ENCODE results near the gene GPR89A. TPM values are rescaled to one million over a fixed set of nuclear protein-coding genes. Genes with fewer than 3 reads are reported as not detected.
"Not testable (repeated sequence)": the region's sequence is repeated elsewhere in the genome, so short reads cannot be mapped to it uniquely, and the experiment has no call there.

Gene GPR89A
- total and polyA plus RNA-seq, 2 donors (not counting 1 experiment from before 2014, with no cell fraction given): 23.6 to 25.4 TPM

DNA sequence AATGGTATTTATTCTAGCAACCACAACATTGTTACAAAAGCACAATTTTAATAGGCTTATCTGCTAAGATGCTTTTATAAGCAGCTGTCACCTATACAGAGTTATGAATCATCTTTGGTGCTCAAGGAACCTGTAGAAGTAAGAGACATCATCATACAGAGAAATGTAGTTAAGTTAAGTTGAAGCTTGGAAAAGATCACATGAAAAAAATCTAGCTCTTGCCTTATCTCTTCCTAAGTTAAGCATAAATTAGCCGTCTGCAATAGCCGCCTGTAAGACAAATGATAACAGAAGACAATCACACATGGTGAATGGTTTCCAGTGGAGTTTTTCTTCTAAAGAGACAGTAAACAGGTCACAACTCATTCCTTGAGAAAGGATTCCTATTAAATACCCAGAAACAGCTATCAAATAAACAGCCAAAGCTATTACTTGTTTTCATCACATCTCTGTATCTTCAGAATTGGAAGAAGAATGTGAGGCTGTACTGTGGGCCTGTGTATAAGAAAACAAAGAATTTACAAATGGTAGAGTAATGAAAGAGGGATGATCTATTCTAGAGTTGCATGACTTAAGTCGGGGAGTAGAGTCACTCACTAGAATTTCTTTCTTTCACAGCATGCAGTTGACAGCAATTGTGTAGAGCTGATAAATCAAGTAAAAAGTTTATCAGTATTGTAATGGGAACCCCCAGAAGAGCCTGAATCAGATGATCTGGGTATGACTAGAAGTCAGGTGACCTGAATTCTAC is 63.4 kb downstream of the GPR89A start:
- H3K79me2 ChIP-seq (ENCODE audit: control insufficient read depth, insufficient read depth, low read length); H3K4me2 ChIP-seq (ENCODE audit: extremely low read depth, insufficient read depth, low read length); H3K9me3 ChIP-seq (ENCODE audit: control insufficient read depth, insufficient read depth, low read depth, low read length); DNase-seq (ENCODE audit: low read depth in 2 of 2); H3K36me3 ChIP-seq (ENCODE audit: control insufficient read depth, insufficient read depth, low read length); H3K4me1 ChIP-seq (ENCODE audit: control insufficient read depth, extremely low read depth, insufficient read depth, low read length); H3K9ac ChIP-seq (ENCODE audit: insufficient read depth, low read length); H2AFZ ChIP-seq (ENCODE audit: low read length); H3K27ac ChIP-seq (ENCODE audit: insufficient read depth, low read length); H3K27me3 ChIP-seq (ENCODE audit: control insufficient read depth, insufficient read depth, low read length); H3K4me3 ChIP-seq (replicated peaks in 1 of 4; ENCODE audit: control extremely low read depth in 1 of 4, insufficient read depth in 1 of 4, low read depth in 3 of 4, low read length in 4 of 4); H4K20me1 ChIP-seq (ENCODE audit: control insufficient read depth, extremely low read depth, insufficient read depth, low read length): not testable (repeated sequence)

DNA sequence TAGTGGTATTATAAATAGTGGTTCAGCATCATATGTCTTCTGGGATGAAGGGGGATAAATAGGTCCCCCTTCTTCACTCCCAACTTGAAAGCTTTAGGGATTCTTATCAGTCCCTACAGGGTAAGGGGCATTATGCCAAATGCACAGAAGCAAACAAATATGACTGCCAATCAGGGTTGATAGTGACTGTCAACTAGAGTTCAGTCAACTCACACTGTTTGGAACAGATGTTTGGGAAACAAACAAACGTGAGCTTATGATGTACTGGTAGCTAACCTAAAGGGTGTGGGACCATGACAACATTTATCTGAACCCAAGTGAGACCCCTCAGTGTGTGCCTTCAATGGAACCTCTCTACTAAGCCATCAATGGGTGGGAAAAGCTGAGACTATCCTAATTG is 65.4 kb downstream of the GPR89A start:
- H2AFZ ChIP-seq (ENCODE audit: low read length); H3K36me3 ChIP-seq (ENCODE audit: control insufficient read depth, insufficient read depth, low read length); H3K4me1 ChIP-seq (ENCODE audit: control insufficient read depth, extremely low read depth, insufficient read depth, low read length); H3K27me3 ChIP-seq (ENCODE audit: control insufficient read depth, insufficient read depth, low read length); H3K27ac ChIP-seq (ENCODE audit: insufficient read depth, low read length); H3K9me3 ChIP-seq (ENCODE audit: control insufficient read depth, insufficient read depth, low read depth, low read length); H3K4me2 ChIP-seq (ENCODE audit: extremely low read depth, insufficient read depth, low read length); H3K9ac ChIP-seq (ENCODE audit: insufficient read depth, low read length); H3K79me2 ChIP-seq (ENCODE audit: control insufficient read depth, insufficient read depth, low read length); H4K20me1 ChIP-seq (ENCODE audit: control insufficient read depth, extremely low read depth, insufficient read depth, low read length); DNase-seq (ENCODE audit: low read depth in 2 of 2); H3K4me3 ChIP-seq (replicated peaks in 1 of 4; ENCODE audit: control extremely low read depth in 1 of 4, insufficient read depth in 1 of 4, low read depth in 3 of 4, low read length in 4 of 4): not testable (repeated sequence)

DNA sequence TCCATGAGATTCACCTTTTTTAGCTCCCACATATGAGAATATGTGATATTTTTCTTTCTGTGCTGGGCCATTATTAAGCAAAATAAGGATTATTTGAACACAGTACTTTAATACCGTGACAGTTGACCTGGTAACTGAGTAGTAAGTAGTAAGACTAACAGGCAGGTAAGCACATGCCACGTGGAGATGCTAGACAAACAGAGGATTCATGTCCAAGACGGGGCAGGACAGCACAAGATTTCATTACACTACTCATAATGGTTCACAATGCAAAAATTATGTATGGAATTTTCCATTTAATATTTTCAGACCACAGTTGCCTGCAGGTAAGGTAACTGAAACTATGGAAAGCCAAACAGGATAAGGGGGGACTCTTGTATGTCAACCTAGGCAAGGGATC is 77.1 kb downstream of the GPR89A start:
- not testable (repeated sequence) for H3K4me3 ChIP-seq (replicated peaks in 1 of 4; ENCODE audit: control extremely low read depth in 1 of 4, insufficient read depth in 1 of 4, low read depth in 3 of 4, low read length in 4 of 4); H3K4me2 ChIP-seq (ENCODE audit: extremely low read depth, insufficient read depth, low read length); H3K27ac ChIP-seq (ENCODE audit: insufficient read depth, low read length); H3K27me3 ChIP-seq (ENCODE audit: control insufficient read depth, insufficient read depth, low read length); H3K9me3 ChIP-seq (ENCODE audit: control insufficient read depth, insufficient read depth, low read depth, low read length); H3K9ac ChIP-seq (ENCODE audit: insufficient read depth, low read length); H4K20me1 ChIP-seq (ENCODE audit: control insufficient read depth, extremely low read depth, insufficient read depth, low read length); H3K4me1 ChIP-seq (ENCODE audit: control insufficient read depth, extremely low read depth, insufficient read depth, low read length); H3K79me2 ChIP-seq (ENCODE audit: control insufficient read depth, insufficient read depth, low read length); H3K36me3 ChIP-seq (ENCODE audit: control insufficient read depth, insufficient read depth, low read length); H2AFZ ChIP-seq (ENCODE audit: low read length); DNase-seq (ENCODE audit: low read depth in 2 of 2)

DNA sequence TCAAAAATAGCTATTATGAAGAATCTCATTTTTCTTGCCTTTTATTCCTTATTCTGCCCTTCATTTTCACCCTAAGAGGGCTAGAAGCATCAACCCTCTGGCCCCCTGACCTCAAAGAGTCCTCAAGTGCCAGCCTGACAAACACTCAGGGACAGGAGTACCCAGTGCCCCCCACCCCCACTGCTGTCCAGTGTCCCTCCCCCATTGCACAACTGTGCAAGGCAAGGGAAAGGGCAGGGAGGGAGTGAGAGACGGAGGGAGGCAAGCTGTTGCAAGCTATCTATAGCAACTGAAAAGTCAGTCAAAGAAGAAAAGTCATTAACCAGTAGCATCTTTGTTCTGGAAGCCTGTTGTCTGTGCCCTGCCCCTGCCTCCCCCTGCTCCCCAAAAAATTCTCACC is 78.3 kb downstream of the GPR89A start:
- not testable (repeated sequence) for DNase-seq (ENCODE audit: low read depth in 2 of 2); H3K9me3 ChIP-seq (ENCODE audit: control insufficient read depth, insufficient read depth, low read depth, low read length); H3K9ac ChIP-seq (ENCODE audit: insufficient read depth, low read length); H3K4me1 ChIP-seq (ENCODE audit: control insufficient read depth, extremely low read depth, insufficient read depth, low read length); H2AFZ ChIP-seq (ENCODE audit: low read length); H3K27me3 ChIP-seq (ENCODE audit: control insufficient read depth, insufficient read depth, low read length); H3K36me3 ChIP-seq (ENCODE audit: control insufficient read depth, insufficient read depth, low read length); H4K20me1 ChIP-seq (ENCODE audit: control insufficient read depth, extremely low read depth, insufficient read depth, low read length); H3K79me2 ChIP-seq (ENCODE audit: control insufficient read depth, insufficient read depth, low read length); H3K4me3 ChIP-seq (replicated peaks in 1 of 4; ENCODE audit: control extremely low read depth in 1 of 4, insufficient read depth in 1 of 4, low read depth in 3 of 4, low read length in 4 of 4); H3K27ac ChIP-seq (ENCODE audit: insufficient read depth, low read length); H3K4me2 ChIP-seq (ENCODE audit: extremely low read depth, insufficient read depth, low read length)

DNA sequence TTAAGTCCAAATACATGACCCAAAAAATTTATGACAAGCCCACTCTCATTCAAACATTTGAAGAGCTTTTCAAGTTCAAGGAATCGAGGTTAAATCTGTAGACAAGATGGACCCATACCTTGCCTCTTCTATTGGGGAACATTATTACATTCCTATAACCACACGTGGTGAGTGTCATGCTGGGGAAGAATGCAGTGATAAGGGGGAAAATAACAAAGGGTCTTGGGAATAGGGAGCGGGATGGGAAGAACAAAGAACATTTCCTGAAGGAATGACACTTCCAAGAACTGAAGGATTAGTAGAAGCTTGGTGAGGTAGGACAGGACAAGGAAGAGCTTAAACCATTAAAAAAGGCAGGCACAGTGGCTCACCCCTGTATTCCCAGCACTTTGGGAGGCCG is 80.5 kb downstream of the GPR89A start:
- Histone ChIP-seq H4K20me1 (ENCODE audit: control insufficient read depth, extremely low read depth, insufficient read depth, low read length) (no peaks in the 10 kb centered on the region), H3K9me3 (ENCODE audit: control insufficient read depth, insufficient read depth, low read depth, low read length) (no peaks in the 10 kb centered on the region), H3K4me3 (replicated peaks in 1 of 4; ENCODE audit: control extremely low read depth in 1 of 4, insufficient read depth in 1 of 4, low read depth in 3 of 4, low read length in 4 of 4) (no peak overlapping the region), H3K4me1 (ENCODE audit: control insufficient read depth, extremely low read depth, insufficient read depth, low read length) (peaks cover 4% of the 10 kb centered on the region), H3K27me3 (ENCODE audit: control insufficient read depth, insufficient read depth, low read length) (no peaks in the 10 kb centered on the region), H2AFZ (ENCODE audit: low read length) (no peak overlapping the region), H3K9ac (ENCODE audit: insufficient read depth, low read length) (no peak overlapping the region), H3K4me2 (ENCODE audit: extremely low read depth, insufficient read depth, low read length) (no peak overlapping the region), H3K27ac (ENCODE audit: insufficient read depth, low read length) (no peak overlapping the region), H3K36me3 (ENCODE audit: control insufficient read depth, insufficient read depth, low read length) (no peaks in the 10 kb centered on the region), H3K79me2 (ENCODE audit: control insufficient read depth, insufficient read depth, low read length) (no peaks in the 10 kb centered on the region)
- TF ChIP-seq EZH2 (IDR thresholded peaks at IDR 0.05; ENCODE audit: low read length, missing control alignments): no peak
- TF ChIP-seq, protein P1, sequence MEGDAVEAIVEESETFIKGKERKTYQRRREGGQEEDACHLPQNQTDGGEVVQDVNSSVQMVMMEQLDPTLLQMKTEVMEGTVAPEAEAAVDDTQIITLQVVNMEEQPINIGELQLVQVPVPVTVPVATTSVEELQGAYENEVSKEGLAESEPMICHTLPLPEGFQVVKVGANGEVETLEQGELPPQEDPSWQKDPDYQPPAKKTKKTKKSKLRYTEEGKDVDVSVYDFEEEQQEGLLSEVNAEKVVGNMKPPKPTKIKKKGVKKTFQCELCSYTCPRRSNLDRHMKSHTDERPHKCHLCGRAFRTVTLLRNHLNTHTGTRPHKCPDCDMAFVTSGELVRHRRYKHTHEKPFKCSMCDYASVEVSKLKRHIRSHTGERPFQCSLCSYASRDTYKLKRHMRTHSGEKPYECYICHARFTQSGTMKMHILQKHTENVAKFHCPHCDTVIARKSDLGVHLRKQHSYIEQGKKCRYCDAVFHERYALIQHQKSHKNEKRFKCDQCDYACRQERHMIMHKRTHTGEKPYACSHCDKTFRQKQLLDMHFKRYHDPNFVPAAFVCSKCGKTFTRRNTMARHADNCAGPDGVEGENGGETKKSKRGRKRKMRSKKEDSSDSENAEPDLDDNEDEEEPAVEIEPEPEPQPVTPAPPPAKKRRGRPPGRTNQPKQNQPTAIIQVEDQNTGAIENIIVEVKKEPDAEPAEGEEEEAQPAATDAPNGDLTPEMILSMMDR (conservative IDR thresholded peaks at IDR 0.05 in 1 of 2, IDR thresholded peaks at IDR 0.05 in 1 of 2; ENCODE audit: low read depth in 1 of 2, low read length in 2 of 2): no peak
- no peak for DNase-seq (ENCODE audit: low read depth in 2 of 2)

Data from fibroblast of lung (primary cell).